Measurements from ENCODE around the gene SHC3.

GRCh38 chr9:89144238-89144637 is 34.4 kb downstream of the SHC3 start:
- TF ChIP-seq BDP1 (IDR thresholded peaks at IDR 0.05; ENCODE audit: insufficient read depth, insufficient read length): no peak
- TF ChIP-seq CTCF (IDR thresholded peaks at IDR 0.05 in 2 of 3, conservative IDR thresholded peaks at IDR 0.05 in 1 of 3; ENCODE audit: insufficient read depth in 2 of 3, low read depth in 1 of 3, low read length in 3 of 3): no peak
- TF ChIP-seq TARDBP (IDR thresholded peaks at IDR 0.05): no peak
- no peak for TF ChIP-seq ZNF143 (CRISPR knock-in tag; IDR thresholded peaks at IDR 0.05)
- no peak for TF ChIP-seq ETV5 (CRISPR knock-in tag; IDR thresholded peaks at IDR 0.05; ENCODE audit: low read depth)
- no peak for TF ChIP-seq POLR2A (conservative IDR thresholded peaks at IDR 0.05)
- no peak for TF ChIP-seq EP300 (IDR thresholded peaks at IDR 0.05; ENCODE audit: low read length)
- TF ChIP-seq MAX (CRISPR knock-in tag; IDR thresholded peaks at IDR 0.05): no peak
- TF ChIP-seq CBX5 (IDR thresholded peaks at IDR 0.05; ENCODE audit: borderline replicate concordance, low read depth): no peak
- TF ChIP-seq FOSL1 (tag; conservative IDR thresholded peaks at IDR 0.05): no peak
- no peak for TF ChIP-seq EZH2 (IDR thresholded peaks at IDR 0.05; ENCODE audit: borderline replicate concordance, low read depth, low read length)
